IMR-90 (cell line): ENCODE results near the gene CLK2. TPM values are rescaled to one million over a fixed set of nuclear protein-coding genes. Genes with fewer than 3 reads are reported as not detected.

Source experiments
- ATAC-seq: fragments of 200-7000 bp; cut with Tn5 transposase; 2 replicates; pipeline ENCODE4 v1.9.1; 2020; ENCODE audit warnings: low read depth, mild to moderate bottlenecking, moderate library complexity
- BruUV-seq: library from RNA; stranded (reverse); fragments of 400-500 nt; replicated peaks from 2 replicates; lab custom pipeline; 2021; lab: Mats Ljungman, UMichigan
- CTCF ChIA-PET: fragments of 300-600 bp; formaldehyde crosslinking; extraction: SDS; loops from one replicate; lab custom pipeline; 2021; ENCODE audit warnings: antibody characterized with exemption; lab: Yijun Ruan, JAX
- POLR2A ChIA-PET: fragments of 300-600 bp; sonication (Branson Sonifier 250); formaldehyde crosslinking; loops from one replicate; lab custom pipeline; 2022; ENCODE audit warnings: antibody characterized with exemption; ENCODE audit not compliant: unreplicated experiment; lab: Charles Lee
- DNase-seq: peaks from one replicate; pipeline ENCODE4 v3.0.0; 2013
- H2AFZ ChIP-seq: replicated peaks from 2 replicates; pipeline ENCODE3; 2013; ENCODE audit warnings: low read length, mild to moderate bottlenecking; ENCODE audit not compliant: poor library complexity
- H2AK5ac ChIP-seq: 2 replicates; pipeline ENCODE4 v1.6.1; 2013; ENCODE audit warnings: low read depth, low read length, inconsistent platforms
- H2AK9ac ChIP-seq: replicated peaks from 2 replicates; pipeline ENCODE3; 2013; ENCODE audit warnings: mild to moderate bottlenecking, low read depth, low read length, moderate library complexity; ENCODE audit not compliant: poor library complexity
- H2BK120ac ChIP-seq: 2 replicates; pipeline ENCODE4 v1.6.1; 2013; ENCODE audit warnings: low read depth, low read length, inconsistent platforms
- H2BK15ac ChIP-seq: 3 replicates; pipeline ENCODE4 v1.6.1; 2013; ENCODE audit warnings: low read depth, low read length, inconsistent platforms
- H2BK20ac ChIP-seq: 2 replicates; pipeline ENCODE4 v1.6.1; 2013; ENCODE audit warnings: low read depth, mild to moderate bottlenecking, inconsistent platforms, low read length, moderate library complexity
- H2BK5ac ChIP-seq: 2 replicates; pipeline ENCODE4 v1.6.1; 2013; ENCODE audit warnings: mild to moderate bottlenecking, low read depth, low read length, inconsistent platforms; ENCODE audit not compliant: poor library complexity, severe bottlenecking
- H3K14ac ChIP-seq: replicated peaks from 2 replicates; pipeline ENCODE4 v1.6.1; 2013; ENCODE audit warnings: low read depth, low read length, inconsistent platforms
- H3K18ac ChIP-seq: 2 replicates; pipeline ENCODE4 v1.6.1; 2013; ENCODE audit warnings: low read depth, low read length, control low read depth
- H3K23ac ChIP-seq: 2 replicates; pipeline ENCODE4 v1.6.1; 2013; ENCODE audit warnings: low read depth, low read length, inconsistent platforms
- H3K27ac ChIP-seq: 2 replicates; pipeline ENCODE4 v1.5.1; 2013; ENCODE audit warnings: mild to moderate bottlenecking, control low read depth, low read length; ENCODE audit not compliant: insufficient read depth
- H3K27me3 ChIP-seq: 2 replicates; pipeline ENCODE4 v1.6.1; 2013; ENCODE audit warnings: low read length; ENCODE audit not compliant: control insufficient read depth, insufficient read depth
- H3K36me3 ChIP-seq: 2 replicates; pipeline ENCODE4 v1.6.1; 2013; ENCODE audit warnings: low read length, mixed read lengths; ENCODE audit not compliant: control insufficient read depth, insufficient read depth
- H3K4ac ChIP-seq: 2 replicates; pipeline ENCODE4 v1.6.1; 2013; ENCODE audit warnings: low read depth, low read length, inconsistent platforms
- H3K4me1 ChIP-seq: 2 replicates; pipeline ENCODE4 v1.6.1; 2013; ENCODE audit warnings: low read length, mixed read lengths; ENCODE audit not compliant: control insufficient read depth, insufficient read depth
- H3K4me2 ChIP-seq: 2 replicates; pipeline ENCODE4 v1.6.1; 2013; ENCODE audit warnings: low read depth, mild to moderate bottlenecking, control low read depth, low read length, moderate library complexity
- H3K4me3 ChIP-seq: 2 replicates; pipeline ENCODE4 v1.5.1; 2013; ENCODE audit warnings: low read depth, mild to moderate bottlenecking, control low read depth, low read length, moderate library complexity; ENCODE audit not compliant: insufficient read depth
- H3K56ac ChIP-seq: 2 replicates; pipeline ENCODE4 v1.6.1; 2013; ENCODE audit warnings: low read length, inconsistent platforms; ENCODE audit not compliant: insufficient read depth; ENCODE audit errors: extremely low read depth
- H3K79me1 ChIP-seq, 2 experiments: 2 replicates each; pipeline ENCODE4 v1.6.1; 2013; ENCODE audit warnings: low read length in 2 of 2, inconsistent platforms in 1 of 2, low read depth in 1 of 2
- H3K9ac ChIP-seq: 2 replicates; pipeline ENCODE4 v1.6.1; 2013; ENCODE audit warnings: low read depth, low read length, control low read depth
- H3K9me1 ChIP-seq: 2 replicates; pipeline ENCODE4 v1.6.1; 2013; ENCODE audit warnings: low read length, inconsistent platforms; ENCODE audit not compliant: insufficient read depth
- H3K9me3 ChIP-seq: 2 replicates; pipeline ENCODE4 v1.6.1; 2013; ENCODE audit warnings: low read length; ENCODE audit not compliant: control insufficient read depth, insufficient read depth
- H4K20me1 ChIP-seq: 2 replicates; pipeline ENCODE4 v1.6.1; 2013; ENCODE audit warnings: low read length, inconsistent platforms; ENCODE audit not compliant: insufficient read depth
- H4K5ac ChIP-seq: 2 replicates; pipeline ENCODE4 v1.6.1; 2013; ENCODE audit warnings: mild to moderate bottlenecking, low read depth, low read length, control low read depth
- H4K8ac ChIP-seq, 2 experiments: 2 replicates each; pipeline ENCODE4 v1.6.1; 2013; ENCODE audit warnings: low read depth in 2 of 2, low read length in 2 of 2, control low read depth in 1 of 2, inconsistent platforms in 1 of 2
- H4K91ac ChIP-seq: 2 replicates; pipeline ENCODE4 v1.6.1; 2013; ENCODE audit warnings: low read depth, low read length, inconsistent platforms; ENCODE audit not compliant: insufficient read depth
- BHLHE40 ChIP-seq: fragments of 150-350 bp; IDR thresholded peaks from 2 replicates; pipeline ENCODE4 v1.6.1; 2016; ENCODE audit warnings: mild to moderate bottlenecking, low read depth, low read length
- CEBPB ChIP-seq: IDR thresholded peaks from 2 replicates; pipeline ENCODE4 v1.6.1; 2012; ENCODE audit warnings: low read depth, low read length, improper control_type of control experiment
- MAZ ChIP-seq: IDR thresholded peaks from 2 replicates; pipeline ENCODE4 v1.6.1; 2012; ENCODE audit warnings: low read depth, mild to moderate bottlenecking, low read length, improper control_type of control experiment, moderate library complexity, borderline replicate concordance
- NFE2L2 ChIP-seq: fragments of 150-350 bp; IDR thresholded peaks from 2 replicates; pipeline ENCODE4 v1.6.1; 2016; ENCODE audit warnings: low read depth, mild to moderate bottlenecking, low read length
- POLR2A ChIP-seq: IDR thresholded peaks from 2 replicates; pipeline ENCODE4 v1.6.1; 2012; ENCODE audit warnings: mild to moderate bottlenecking, low read depth, low read length
- RCOR1 ChIP-seq: IDR thresholded peaks from 2 replicates; pipeline ENCODE4 v1.6.1; 2012; ENCODE audit warnings: mild to moderate bottlenecking, low read length, improper control_type of control experiment; ENCODE audit not compliant: insufficient replicate concordance
- RFX5 ChIP-seq: IDR thresholded peaks from 2 replicates; pipeline ENCODE4 v1.8.0; 2012; ENCODE audit warnings: low read depth, mild to moderate bottlenecking, low read length, moderate library complexity
- SMC3 ChIP-seq: fragments of 150-350 bp; IDR thresholded peaks from 2 replicates; pipeline ENCODE4 v1.6.1; 2016; ENCODE audit warnings: low read depth, mild to moderate bottlenecking, antibody characterized with exemption, low read length, moderate library complexity
- WGBS, 2 experiments: methylation state at CpG; one replicate each; pipeline versions ENCODE4 v1.1.5 to v1.1.7; 2013; ENCODE audit warnings: missing lambda C conversion rate in 2 of 2; ENCODE audit not compliant: insufficient read length in 1 of 2; ENCODE audit errors: extremely low coverage in 2 of 2; 5-methylcytosine and 5-hydroxymethylcytosine counted together
- dilution Hi-C: fragments of 300-500 bp; cut with HindIII; formaldehyde crosslinking; loops from one replicate; pipeline ENCODE4 v1.14.3; 2018; ENCODE audit warnings: low sequenced_read_pairs; ENCODE audit not compliant: unreplicated experiment
- in situ Hi-C: fragments of 300-500 bp; cut with MboI; formaldehyde crosslinking; loops from 3 replicates; pipeline ENCODE4 v1.14.3; 2019; ENCODE audit warnings: low sequenced_read_pairs, inconsistent platforms, mixed read lengths
- intact Hi-C: fragments of 100-400 bp; cut with micrococcal nuclease; formaldehyde crosslinking; loops from 2 replicates; pipeline ENCODE4 v1.10.0; 2022
- polyA plus RNA-seq, 3 experiments: library from polyadenylated mRNA; depleted of rRNA; stranded (reverse); fragments of >200 nt; gene quantifications; 2 replicates each; pipeline ENCODE4 v1.2.3, GENCODE V29; 2012; ENCODE audit warnings: low replicate concordance in 1 of 3
- total RNA-seq: library from RNA; depleted of rRNA; stranded (reverse); fragments of >200 nt; gene quantifications from 2 replicates; pipeline ENCODE4 v1.2.3, GENCODE V29; 2012
- TF ChIP-seq, protein P1 (sequence below): fragments of 150-350 bp; IDR thresholded peaks from 2 replicates; pipeline ENCODE4 v1.6.1; 2017; ENCODE audit warnings: mild to moderate bottlenecking, antibody characterized with exemption, low read length, low read depth

The CLK2 gene
- total and polyA plus RNA-seq, 2 of the 4 experiments (the other 2 are of a cell fraction): 19.7 to 61.2 TPM

GRCh38 chr1:155255243-155256007 lies 17.9 kb downstream of the CLK2 start, which contains the start of gene ENTREP3:
Gene ENTREP3, minus strand, starts transcription at chr1:155255483. Its CDS starts 606 bp downstream, at chr1:155254877.
- ATAC-seq (peak; percentile 86), DNase-seq (peak; percentile 78)
- Histone ChIP-seq H2AFZ (peak within 1 kb of the TSS; percentile 98), H3K4ac (peak within 1 kb of the TSS; percentile 99), H3K23ac (peak within 1 kb of the TSS; percentile 99), H2AK9ac (peak within 1 kb of the TSS; percentile 99), H4K20me1 (no peaks in the 10 kb centered on the region), H2AK5ac (peak within 1 kb of the TSS; percentile 97), H4K5ac (peak within 1 kb of the TSS; percentile 94), H3K4me2 (peak within 1 kb of the TSS; percentile 100), H4K8ac (peak within 1 kb of the TSS; percentile 17 to 99; a peak in 3 of 4 replicates), H2BK20ac (peak within 1 kb of the TSS; percentile 75; the same call in 1 of the 2 replicates), H2BK5ac (peak within 1 kb of the TSS; percentile 88), H3K27me3 (no peaks in the 10 kb centered on the region), H3K18ac (peak within 1 kb of the TSS; percentile 66), H3K27ac (peak within 1 kb of the TSS; percentile 86), H2BK120ac (peak within 1 kb of the TSS; percentile 96), H3K9me3 (no peaks in the 10 kb centered on the region), H3K56ac (peak within 1 kb of the TSS; percentile 55; the same call in 1 of the 2 replicates), H3K4me3 (peak within 1 kb of the TSS; percentile 71), H3K36me3 (peaks cover 15% of the 10 kb centered on the region), H3K4me1 (peaks cover 17% of the 10 kb centered on the region), H4K91ac (peak within 1 kb of the TSS; percentile 93), H3K9me1 (peaks cover 4% of the 10 kb centered on the region), H3K79me1 (peaks cover 16 to 46% of the 10 kb centered on the region in 2 experiments), H3K14ac (peak within 1 kb of the TSS; percentile 94), H3K9ac (peak within 1 kb of the TSS; percentile 73), H2BK15ac (no peak within 1 kb of the TSS; the same call in 2 of the 3 replicates)
- dilution Hi-C loops: no loop called here
- intact Hi-C loops: no loop called here
- no TSS peak for BruUV-seq
- in situ Hi-C loops: no loop called here
- CTCF ChIA-PET: interaction anchor here (0.6 kb wide), 1 partner anchor 725 kb away, joined by 3 read pairs; no protein-coding TSS in a partner anchor
- 2% methylated on average over 15 of the region's 54 CpGs; no CpG with 5 or more reads in 1 of the 2 experiments for whole genome bisulfite sequencing, 2 experiments
- POLR2A ChIA-PET: interaction anchor here (0.6 kb wide), 1 partner anchor 11 kb away, joined by 6 read pairs; no protein-coding TSS in a partner anchor
- TF ChIP-seq RCOR1: no peak
- no peak for TF ChIP-seq RFX5
- TF ChIP-seq NFE2L2: no peak
- no peak for TF ChIP-seq CEBPB
- no peak for TF ChIP-seq SMC3
- TF ChIP-seq MAZ: peak; percentile 86; the same call in 1 of the 2 replicates
- TF ChIP-seq, protein P1, sequence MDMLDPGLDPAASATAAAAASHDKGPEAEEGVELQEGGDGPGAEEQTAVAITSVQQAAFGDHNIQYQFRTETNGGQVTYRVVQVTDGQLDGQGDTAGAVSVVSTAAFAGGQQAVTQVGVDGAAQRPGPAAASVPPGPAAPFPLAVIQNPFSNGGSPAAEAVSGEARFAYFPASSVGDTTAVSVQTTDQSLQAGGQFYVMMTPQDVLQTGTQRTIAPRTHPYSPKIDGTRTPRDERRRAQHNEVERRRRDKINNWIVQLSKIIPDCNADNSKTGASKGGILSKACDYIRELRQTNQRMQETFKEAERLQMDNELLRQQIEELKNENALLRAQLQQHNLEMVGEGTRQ: no peak
- 0 out of 2 replicates have a peak, but pooled peaks have one; percentile 33 for TF ChIP-seq POLR2A
- TF ChIP-seq BHLHE40: no peak
